Measurements from ENCODE around the gene GDAP1L1.
"Not testable (repeated sequence)": the region's sequence is repeated elsewhere in the genome, so short reads cannot be mapped to it uniquely, and the experiment has no call there.

The GDAP1L1 gene

GRCh38 chr20:44302026-44302669, 55.0 kb downstream of the GDAP1L1 start:
- no peak for DNase-seq (ENCODE audit: low read depth)

DNA sequence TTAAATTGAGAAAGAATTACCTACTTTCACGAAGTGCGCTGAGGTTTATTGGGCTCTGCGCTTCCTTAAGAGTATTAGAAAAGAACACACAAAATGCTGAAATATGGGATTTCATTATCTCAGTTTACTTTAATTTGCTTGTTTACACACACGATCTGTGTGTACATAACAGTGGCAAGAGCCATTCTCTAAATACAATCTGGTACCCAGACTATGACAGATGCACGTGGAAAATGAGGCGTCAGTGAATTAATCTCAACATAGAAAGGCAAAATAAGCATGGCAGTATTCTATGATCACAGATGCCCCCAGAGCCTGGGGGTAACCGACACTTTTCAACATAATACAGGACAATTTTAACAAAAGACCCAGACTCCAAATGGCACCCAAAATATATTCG, 55.6 kb downstream of the GDAP1L1 start:
- no peak for DNase-seq (ENCODE audit: low read depth)

GRCh38 chr20:44304383-44304782, 57.3 kb downstream of the GDAP1L1 start:
- no peak for DNase-seq (ENCODE audit: low read depth)

DNA sequence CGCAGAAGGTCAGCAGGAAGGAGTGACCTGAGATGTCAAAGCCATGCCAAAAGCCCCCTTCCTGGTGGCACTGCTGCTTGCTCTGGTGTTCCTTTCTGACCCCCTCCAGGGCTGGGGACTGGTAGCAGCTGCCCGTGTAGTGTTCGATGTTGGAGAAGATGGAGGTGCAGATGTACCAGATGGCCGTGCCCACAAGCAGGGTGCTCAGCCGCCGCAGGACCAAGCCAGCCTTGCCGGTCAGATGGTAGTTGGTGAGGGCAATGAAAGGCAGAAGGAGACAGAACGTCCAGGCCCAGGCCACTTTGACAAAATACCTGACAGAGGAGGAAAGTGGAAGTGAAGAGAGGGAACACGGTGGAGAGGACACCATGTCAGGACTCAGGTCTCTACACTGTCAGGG, 59.8 kb downstream of the GDAP1L1 start:
- no peak for DNase-seq (ENCODE audit: low read depth)

DNA sequence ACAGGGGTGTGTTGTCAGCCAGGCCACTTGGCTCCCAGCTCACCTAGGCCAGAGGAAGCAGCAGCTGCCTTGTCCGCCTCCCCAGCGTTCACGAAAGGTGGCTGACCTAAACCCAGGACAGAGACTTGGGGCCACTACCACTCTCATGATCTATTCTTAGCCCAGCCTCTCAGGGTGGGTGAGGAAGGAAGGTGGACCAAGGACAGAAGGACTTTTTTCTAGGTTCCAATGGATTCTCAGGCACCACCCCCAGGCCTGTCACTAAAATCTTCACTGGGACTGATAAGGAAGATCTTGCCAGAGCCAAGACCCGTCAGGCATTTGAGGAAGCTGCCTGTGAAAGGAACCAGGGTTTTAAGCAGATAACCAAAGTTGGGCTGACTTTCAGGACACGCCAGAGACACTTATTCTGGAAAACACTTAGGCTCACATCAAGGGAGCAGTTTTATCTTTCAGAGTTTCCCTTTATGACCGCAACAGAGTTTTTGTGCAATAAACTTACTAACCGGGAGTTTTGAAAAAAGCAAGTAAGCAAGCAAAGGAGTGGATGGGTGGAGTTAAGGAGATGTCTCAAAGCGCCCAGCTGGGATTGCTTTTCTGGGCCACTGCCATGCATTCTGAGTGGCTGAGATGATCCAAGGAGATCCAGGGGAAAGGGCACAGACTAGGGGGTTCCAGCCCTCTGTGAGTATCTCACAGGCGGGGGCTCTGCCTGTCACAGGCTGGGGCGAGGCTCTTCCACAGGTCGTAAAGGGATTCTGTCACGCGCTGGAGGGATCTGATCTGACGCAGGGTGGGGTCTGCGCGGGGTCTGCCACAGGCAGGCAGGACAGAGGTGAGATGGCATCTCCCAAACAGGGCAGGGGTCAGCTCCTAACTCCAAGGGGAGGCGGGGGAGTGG, 62.9 kb downstream of the GDAP1L1 start:
- no peak for DNase-seq (ENCODE audit: low read depth)

GRCh38 chr20:44310664-44311639, 63.8 kb downstream of the GDAP1L1 start, which contains the start of gene FITM2:
Gene FITM2, minus strand, starts transcription at chr20:44311202. Its CDS starts 54 bp downstream, at chr20:44311148.
- peak; percentile 97 for DNase-seq (ENCODE audit: low read depth)

DNA sequence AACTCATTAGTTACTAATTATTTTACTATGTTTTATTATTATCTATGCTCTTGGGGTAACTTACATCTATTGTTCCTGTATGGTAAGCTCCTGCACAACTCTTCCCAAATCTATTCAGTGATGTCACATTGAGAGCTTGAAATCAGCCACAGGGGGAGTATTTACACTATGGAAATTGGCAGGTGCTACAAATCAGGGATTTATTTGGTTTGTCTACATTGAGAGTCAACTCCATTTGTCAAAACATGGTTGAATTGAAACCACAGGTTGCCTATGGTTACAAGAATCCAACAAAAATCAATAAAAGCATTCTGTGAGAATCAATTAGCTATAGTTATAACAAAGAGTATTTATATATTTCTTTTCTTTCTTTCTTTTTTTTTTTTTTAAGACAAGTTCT, 67.8 kb downstream of the GDAP1L1 start:
- DNase-seq (ENCODE audit: low read depth), result no peak

DNA sequence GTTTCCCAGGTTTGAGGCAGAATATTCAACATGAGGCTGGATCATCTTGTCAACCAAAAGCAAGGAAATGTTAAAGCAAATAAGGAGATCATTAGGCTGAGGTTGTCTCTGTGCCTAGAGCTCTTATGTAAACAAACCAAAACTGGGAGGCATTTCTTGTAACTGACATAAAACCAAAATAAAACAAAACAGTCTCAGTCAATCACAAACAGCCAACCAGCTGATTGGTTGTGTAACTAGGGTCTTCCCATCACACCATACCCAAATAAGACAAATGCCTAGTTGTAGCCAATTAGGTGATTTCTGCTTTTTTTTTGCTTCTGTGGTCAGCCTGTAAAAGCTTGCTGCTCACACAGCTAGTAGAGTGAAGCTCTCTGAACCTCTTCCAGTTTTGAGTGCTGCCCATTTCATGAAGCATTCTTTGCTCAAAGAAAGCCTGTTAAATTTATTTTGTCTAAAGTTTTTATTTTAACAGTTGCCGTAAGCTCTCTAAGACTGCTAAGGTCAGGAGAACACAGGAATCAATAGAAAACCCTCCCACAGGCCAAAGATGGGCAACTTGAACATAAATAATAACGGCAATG, 72.8 kb downstream of the GDAP1L1 start:
- no peak for DNase-seq (ENCODE audit: low read depth)

- DNase-seq (ENCODE audit: low read depth), result no peak
Observed at GRCh38 chr20:44324343-44324742, 77.2 kb downstream of the GDAP1L1 start.

- DNase-seq (ENCODE audit: low read depth), result no peak
Observed at GRCh38 chr20:44326391-44327159, 79.5 kb downstream of the GDAP1L1 start.

GRCh38 chr20:44327748-44328147, 80.6 kb downstream of the GDAP1L1 start:
- DNase-seq (ENCODE audit: low read depth), result not testable (repeated sequence)

DNA sequence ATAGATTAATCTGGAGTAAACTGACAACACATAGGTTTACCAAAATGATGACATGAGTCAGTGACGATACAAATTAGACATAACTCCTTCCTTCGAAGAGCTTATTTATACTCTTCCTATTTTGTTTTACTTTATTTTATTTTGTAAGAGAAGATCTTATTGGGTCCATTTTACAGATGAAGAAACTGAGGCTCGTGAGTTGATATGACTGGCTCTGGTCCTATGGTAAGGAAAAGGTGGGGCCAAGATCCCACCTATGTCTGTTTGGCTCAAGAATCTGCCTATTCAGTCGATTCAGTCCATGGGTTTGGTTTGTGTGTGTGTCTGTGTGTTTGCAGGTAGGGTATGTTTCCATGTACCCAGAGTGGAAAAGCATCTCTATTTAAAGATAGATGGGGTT, 81.3 kb downstream of the GDAP1L1 start:
- no peak for DNase-seq (ENCODE audit: low read depth)
